Stimulated activated CD4-positive, alpha-beta T cell treated with anti-CD3 and anti-CD28 coated beads, Interleukin-1b, Interleukin-23, amount 100 ng/mL, for 4 hours (primary cell): ENCODE measurements around the gene ANKRD35.
"Not testable (repeated sequence)": the region's sequence is repeated elsewhere in the genome, so short reads cannot be mapped to it uniquely, and the experiment has no call there.

Experiments used
- DNase-seq, 2 donors: peaks; one replicate each; pipeline ENCODE4 v3.0.0-alpha.2; 2020; ENCODE audit warnings: low read depth in 2 of 2

ANKRD35 gene

GRCh38 chr1:145885738-145886287 is at the start of gene ANKRD35:
Gene ANKRD35 (minus strand): TSS chr1:145885866. CDS start chr1:145885758, 108 bp downstream.
- peak; percentile 74 to 85 for DNase-seq

- DNase-seq: not testable (repeated sequence)
Measured at GRCh38 chr1:145932522-145933009, 46.9 kb upstream of the ANKRD35 start.

GRCh38 chr1:145927916-145928643 is 42.4 kb upstream of the ANKRD35 start:
- DNase-seq: no peak

- DNase-seq: peak; percentile 74 to 87
Measured at GRCh38 chr1:145927063-145927886, 41.6 kb upstream of the ANKRD35 start, which contains the start of gene RBM8A. Gene RBM8A (minus strand): TSS chr1:145927484. CDS start chr1:145927426, 58 bp downstream.

GRCh38 chr1:145926686-145927062 is 41.0 kb upstream of the ANKRD35 start:
- DNase-seq: peak; percentile 35 to 37

- DNase-seq: no peak
Measured at GRCh38 chr1:145922266-145922665, 36.6 kb upstream of the ANKRD35 start.

GRCh38 chr1:145920297-145920696 is 34.6 kb upstream of the ANKRD35 start:
- DNase-seq: not testable (repeated sequence)

- no peak for DNase-seq
Measured at GRCh38 chr1:145918992-145919939, 33.6 kb upstream of the ANKRD35 start.

- DNase-seq: peak; percentile 86 to 89
Measured at GRCh38 chr1:145918144-145918991, 32.7 kb upstream of the ANKRD35 start, which contains the start of gene PEX11B. Gene PEX11B (minus strand): TSS chr1:145918717. CDS start chr1:145918688, 29 bp downstream.

- no peak for DNase-seq
Measured at GRCh38 chr1:145917595-145917994, 31.9 kb upstream of the ANKRD35 start.

GRCh38 chr1:145916745-145917144 is 31.1 kb upstream of the ANKRD35 start:
- DNase-seq: no peak

GRCh38 chr1:145912128-145912641 is 26.5 kb upstream of the ANKRD35 start:
- DNase-seq: no peak

GRCh38 chr1:145908653-145909052 is 23.0 kb upstream of the ANKRD35 start:
- DNase-seq: no peak

GRCh38 chr1:145906954-145907753 is 21.5 kb upstream of the ANKRD35 start:
- no peak for DNase-seq

- DNase-seq: no peak
Measured at GRCh38 chr1:145901312-145902021, 15.8 kb upstream of the ANKRD35 start.

- DNase-seq: no peak
Measured at GRCh38 chr1:145898756-145899155, 13.1 kb upstream of the ANKRD35 start.

- DNase-seq: no peak
Measured at GRCh38 chr1:145897969-145898368, 12.3 kb upstream of the ANKRD35 start.

- DNase-seq: no peak
Measured at GRCh38 chr1:145895471-145895870, 9.8 kb upstream of the ANKRD35 start.
